A673 (cell line): ENCODE results near the gene TNIP3. TPM values are rescaled to one million over a fixed set of nuclear protein-coding genes. Genes with fewer than 3 reads are reported as not detected.
"Not testable (repeated sequence)": the region's sequence is repeated elsewhere in the genome, so short reads cannot be mapped to it uniquely, and the experiment has no call there.

ENCODE experiments used
- BruUV-seq: library from RNA; stranded (reverse); fragments of 400-500 nt; replicated peaks from 2 replicates; lab custom pipeline; 2021; lab: Mats Ljungman, UMichigan
- CTCF ChIA-PET: fragments of 300-600 bp; sonication (Branson Sonifier 250); formaldehyde crosslinking; loops from one replicate; lab custom pipeline; 2022; ENCODE audit warnings: antibody characterized with exemption; lab: Charles Lee
- POLR2A ChIA-PET: fragments of 300-600 bp; sonication (Branson Sonifier 250); formaldehyde crosslinking; loops from one replicate; lab custom pipeline; 2022; ENCODE audit warnings: antibody characterized with exemption; ENCODE audit not compliant: low non-redundant PET; lab: Charles Lee
- DNase-seq: peaks from one replicate; pipeline ENCODE4 v3.0.0-alpha.2; 2015; ENCODE audit warnings: low spot score
- H3K27ac ChIP-seq: fragments of 200-600 bp; sonication (generic); 2 replicates; pipeline ENCODE4 v1.5.1; 2016; ENCODE audit warnings: mixed run types, low read depth, mild to moderate bottlenecking, mixed read lengths, antibody characterized with exemption, low read length; ENCODE audit not compliant: poor library complexity, severe bottlenecking
- H3K27me3 ChIP-seq: fragments of 200-600 bp; sonication (generic); replicated peaks from 2 replicates; pipeline ENCODE4 v1.6.1; 2017; ENCODE audit warnings: mixed run types, low read depth, mild to moderate bottlenecking, mixed read lengths, antibody characterized with exemption, low read length; ENCODE audit not compliant: insufficient read depth, poor library complexity
- H3K36me3 ChIP-seq: fragments of 200-600 bp; sonication (generic); 2 replicates; pipeline ENCODE4 v1.6.1; 2016; ENCODE audit warnings: mixed run types, mild to moderate bottlenecking, mixed read lengths, antibody characterized with exemption, low read length; ENCODE audit not compliant: insufficient read depth, poor library complexity, severe bottlenecking
- H3K4me1 ChIP-seq: fragments of 200-600 bp; sonication (generic); 2 replicates; pipeline ENCODE4 v1.6.1; 2017; ENCODE audit warnings: mixed run types, mild to moderate bottlenecking, mixed read lengths, antibody characterized with exemption, low read length; ENCODE audit not compliant: insufficient read depth, poor library complexity, severe bottlenecking
- H3K4me3 ChIP-seq: fragments of 200-600 bp; sonication (generic); 2 replicates; pipeline ENCODE4 v1.5.1; 2016; ENCODE audit warnings: low read depth, mixed run types, mild to moderate bottlenecking, mixed read lengths, low read length; ENCODE audit not compliant: poor library complexity, severe bottlenecking
- H3K9me3 ChIP-seq: fragments of 200-600 bp; sonication (generic); 2 replicates; pipeline ENCODE4 v1.6.1; 2016; ENCODE audit warnings: mixed run types, low read depth, mild to moderate bottlenecking, mixed read lengths, antibody characterized with exemption, low read length; ENCODE audit not compliant: poor library complexity, severe bottlenecking
- CTCF ChIP-seq: fragments of 300-800, 200-600 bp; sonication (generic); conservative IDR thresholded peaks from 2 replicates; pipeline ENCODE4 v1.5.1; 2017; ENCODE audit warnings: low read depth, mild to moderate bottlenecking, antibody characterized with exemption, low read length, moderate library complexity, mixed read lengths
- EZH2 ChIP-seq: fragments of 200-600 bp; sonication (generic); IDR thresholded peaks from 2 replicates; pipeline ENCODE4 v1.6.1; 2017; ENCODE audit warnings: borderline replicate concordance, low read depth, mild to moderate bottlenecking, mixed read lengths, antibody characterized with exemption, low read length; ENCODE audit not compliant: poor library complexity, severe bottlenecking
- intact Hi-C: fragments of 100-400 bp; cut with micrococcal nuclease; formaldehyde crosslinking; loops from one replicate; pipeline ENCODE4 v1.10.0; 2022; ENCODE audit not compliant: unreplicated experiment
- total RNA-seq: library from RNA; stranded (reverse); gene quantifications from 2 replicates; pipeline ENCODE4 v1.2.3, GENCODE V29; 2021

The TNIP3 gene
- total RNA-seq, 1 experiment from 2014 or later: 0.58 TPM

GRCh38 chr4:121208244-121209007 lies 44.3 kb upstream of the TNIP3 start:
- CTCF ChIA-PET: no interaction called here
- intact Hi-C loops: no loop called here

GRCh38 chr4:121205777-121206176 lies 41.7 kb upstream of the TNIP3 start:
- H3K4me1 ChIP-seq, H3K4me3 ChIP-seq, H3K36me3 ChIP-seq, H3K27me3 ChIP-seq, POLR2A ChIA-PET, DNase-seq, BruUV-seq, intact Hi-C loops, H3K9me3 ChIP-seq, CTCF ChIA-PET, H3K27ac ChIP-seq: not testable (repeated sequence)

More at GRCh38 chr4:121208244-121209007, 44.3 kb upstream of the TNIP3 start:
- Histone ChIP-seq H3K9me3 (no peaks in the 10 kb centered on the region), H3K4me1 (no peaks in the 10 kb centered on the region), H3K27ac (no peak overlapping the region), H3K36me3 (no peaks in the 10 kb centered on the region), H3K4me3 (no peak overlapping the region), H3K27me3 (no peaks in the 10 kb centered on the region)
- POLR2A ChIA-PET: no interaction called here
- TF ChIP-seq EZH2 (no peak), CTCF (no peak)
- no peak for DNase-seq
- no TSS peak for BruUV-seq

- H3K27ac ChIP-seq: no peak overlapping the region
- TF ChIP-seq CTCF: no peak
- TF ChIP-seq EZH2: no peak
- no peaks in the 10 kb centered on the region for H3K4me1 ChIP-seq
- ChIA-PET POLR2A (no interaction called here), CTCF (no interaction called here)
- H3K9me3 ChIP-seq: no peaks in the 10 kb centered on the region
- no TSS peak for BruUV-seq
- no peaks in the 10 kb centered on the region for H3K36me3 ChIP-seq
- H3K27me3 ChIP-seq: no peaks in the 10 kb centered on the region
- intact Hi-C loops: no loop called here
- no peak overlapping the region for H3K4me3 ChIP-seq
- no peak for DNase-seq
These were observed 36.8 kb upstream of the TNIP3 start for GRCh38 chr4:121200795-121201472.
